Pons (tissue), 1 donor: ENCODE measurements around the gene ARL3.
A peak's percentile ranks its signal among the peaks of the same experiment; 100 is the strongest.

Source experiments
- DNase-seq: peaks from one replicate; pipeline ENCODE4 v3.0.0-alpha.2; 2016; ENCODE audit warnings: low spot score

The ARL3 gene

GRCh38 chr10:102635377-102635776 lies 78.8 kb downstream of the ARL3 start:
- DNase-seq, result no peak

- no peak for DNase-seq
Observed at GRCh38 chr10:102634686-102635085, 79.5 kb downstream of the ARL3 start.

- DNase-seq, result no peak
Observed at GRCh38 chr10:102633848-102634247, 80.3 kb downstream of the ARL3 start.

GRCh38 chr10:102633287-102633686 lies 80.9 kb downstream of the ARL3 start:
- no peak for DNase-seq

- no peak for DNase-seq
Observed at GRCh38 chr10:102632394-102633111, 81.6 kb downstream of the ARL3 start.

GRCh38 chr10:102631525-102632393 lies 82.4 kb downstream of the ARL3 start:
- no peak for DNase-seq

GRCh38 chr10:102630663-102631062 lies 83.5 kb downstream of the ARL3 start:
- no peak for DNase-seq

- DNase-seq, result no peak
Observed at GRCh38 chr10:102629661-102630614, 84.3 kb downstream of the ARL3 start.

GRCh38 chr10:102628451-102628911 lies 85.7 kb downstream of the ARL3 start:
- peak; percentile 93 for DNase-seq

GRCh38 chr10:102627736-102628293 lies 86.4 kb downstream of the ARL3 start:
- no peak for DNase-seq

GRCh38 chr10:102627291-102627735 lies 86.9 kb downstream of the ARL3 start:
- DNase-seq, result no peak

- no peak for DNase-seq
Observed at GRCh38 chr10:102626026-102626685, 88.0 kb downstream of the ARL3 start.

GRCh38 chr10:102624751-102625645 lies 89.2 kb downstream of the ARL3 start:
- no peak for DNase-seq

- DNase-seq, result no peak
Observed at GRCh38 chr10:102624094-102624493, 90.1 kb downstream of the ARL3 start.
